Omental fat pad (tissue), 4 donors: ENCODE measurements around the gene PNPLA6. TPM values are rescaled to one million over a fixed set of nuclear protein-coding genes. Genes with fewer than 3 reads are reported as not detected.
A peak's percentile ranks its signal among the peaks of the same experiment; 100 is the strongest.
"Not testable (repeated sequence)": the region's sequence is repeated elsewhere in the genome, so short reads cannot be mapped to it uniquely, and the experiment has no call there.

Experiments used
- ATAC-seq: fragments of 150-250 bp; one replicate; pipeline ENCODE4 v1.9.1; 2016; ENCODE audit warnings: mild to moderate bottlenecking, moderate library complexity; ENCODE audit not compliant: low FRiP score
- DNase-seq: peaks from one replicate; pipeline ENCODE4 v3.0.0-alpha.2; 2019; ENCODE audit warnings: low spot score
- CTCF ChIP-seq, 3 donors: fragments of 450-650 bp; IDR thresholded peaks; one replicate each; pipeline ENCODE4 v1.5.1; 2016 to 2017; ENCODE audit warnings: antibody characterized with exemption in 3 of 3, mild to moderate bottlenecking in 3 of 3, moderate library complexity in 2 of 3
- total RNA-seq, 4 donors: library from RNA; depleted of rRNA; stranded (reverse); fragments of >200 nt; gene quantifications; one replicate each; pipeline ENCODE4 v1.1.0, GENCODE V29; 2016

PNPLA6 gene
- total RNA-seq, 4 donors from 2014 or later = 50.3 to 92.4 (median 64.6) TPM

GRCh38 chr19:7533925-7534480 lies 1.5 kb upstream of the PNPLA6 start:
- DNase-seq (no peak), ATAC-seq (peak; percentile 75)
- TF ChIP-seq CTCF (IDR thresholded peaks at IDR 0.05) = no peak

DNA sequence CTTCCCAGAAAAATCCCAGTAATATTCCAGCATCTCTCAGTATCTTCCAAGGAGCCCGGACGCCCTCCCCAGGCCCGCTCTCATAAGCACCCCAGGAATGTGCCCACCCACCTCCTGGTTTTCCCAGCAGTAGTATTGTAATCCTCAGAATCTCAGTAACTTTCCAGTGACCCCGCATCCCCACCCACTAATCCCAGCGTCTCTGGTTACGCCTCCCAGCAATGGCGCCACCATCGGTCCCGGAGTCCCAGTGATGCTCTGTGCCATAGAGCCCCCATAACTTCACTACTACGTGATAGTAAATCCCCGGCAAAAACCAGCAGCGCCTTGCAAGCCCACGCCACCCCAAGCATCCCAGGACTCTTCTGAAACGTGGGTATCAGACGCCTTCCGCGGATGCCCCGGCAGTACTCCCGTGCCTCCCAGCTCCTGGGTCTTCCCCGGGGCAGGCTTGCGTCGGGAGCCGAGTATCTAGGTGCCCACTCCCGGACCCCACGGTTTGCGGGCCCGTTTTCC lies 928 bp upstream of the PNPLA6 start:
- no peak for TF ChIP-seq CTCF (IDR thresholded peaks at IDR 0.05)
- DNase-seq (peak; percentile 48), ATAC-seq (peak; percentile 62)

GRCh38 chr19:7535998-7536695 lies 630 bp downstream of the PNPLA6 start:
- no peak for TF ChIP-seq CTCF (IDR thresholded peaks at IDR 0.05)
- ATAC-seq = no peak
- DNase-seq = no peak

DNA sequence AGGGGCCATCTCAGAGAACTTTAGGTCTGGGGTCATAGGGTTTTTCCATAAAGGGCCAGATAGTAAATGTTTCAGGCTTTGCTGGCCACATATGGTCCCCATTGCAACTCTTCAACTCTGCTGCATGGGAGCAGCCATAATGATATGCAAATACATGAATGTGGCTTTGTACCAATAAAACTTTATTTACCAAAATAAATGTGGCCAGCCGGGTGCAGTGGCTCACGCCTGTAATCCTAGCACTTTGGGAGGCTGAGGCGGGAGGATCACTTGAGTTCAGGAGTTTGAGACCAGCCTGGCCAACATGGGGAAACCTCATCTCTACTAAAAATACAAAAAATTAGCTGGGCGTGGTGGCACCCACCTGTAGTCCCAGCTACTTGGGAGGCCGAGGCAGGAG lies 3.5 kb downstream of the PNPLA6 start:
- not testable (repeated sequence) for DNase-seq, ATAC-seq

GRCh38 chr19:7539827-7540425 lies 4.4 kb downstream of the PNPLA6 start:
- DNase-seq = no peak
- ATAC-seq = no peak
- TF ChIP-seq CTCF (IDR thresholded peaks at IDR 0.05) = no peak

GRCh38 chr19:7540761-7541474 lies 5.4 kb downstream of the PNPLA6 start:
- DNase-seq (no peak), ATAC-seq (no peak)
- no peak for TF ChIP-seq CTCF (IDR thresholded peaks at IDR 0.05)

DNA sequence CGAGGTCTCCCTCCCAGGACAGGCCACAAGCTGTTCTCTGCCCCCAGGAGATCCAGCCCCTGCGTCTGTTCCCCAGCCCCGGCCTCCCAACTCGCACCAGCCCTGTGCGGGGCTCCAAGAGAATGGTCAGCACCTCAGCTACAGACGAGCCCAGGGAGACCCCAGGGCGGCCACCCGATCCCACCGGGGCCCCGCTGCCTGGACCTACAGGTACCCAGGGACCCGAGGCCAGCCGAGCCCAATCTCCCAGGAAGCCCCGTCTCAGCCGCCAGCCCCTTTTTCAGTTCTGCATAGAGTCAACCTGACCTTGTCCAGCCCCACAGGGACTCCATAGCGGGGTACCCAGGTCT lies 5.9 kb downstream of the PNPLA6 start:
- ATAC-seq (no peak), DNase-seq (no peak)
- no peak for TF ChIP-seq CTCF (IDR thresholded peaks at IDR 0.05)
